GM19351 (cell line): Measurements from ENCODE around the gene PDK4.
A peak's percentile ranks its signal among the peaks of the same experiment; 100 is the strongest.

Source experiments
- ATAC-seq: cut with Tn5 transposase; IDR thresholded peaks from one replicate; pipeline ENCODE4 v1.9.1; 2021; ENCODE audit warnings: mild to moderate bottlenecking, moderate library complexity; ENCODE audit not compliant: unreplicated experiment

The PDK4 gene

GRCh38 chr7:95596198-95597063, at the start of gene PDK4:
PDK4 (minus strand) TSS chr7:95596516; CDS start chr7:95596293, 223 bp downstream.
- no peak for ATAC-seq

- no peak for ATAC-seq
Observed at GRCh38 chr7:95642173-95642572, 45.9 kb upstream of the PDK4 start.

GRCh38 chr7:95636140-95636940, 40.0 kb upstream of the PDK4 start:
- ATAC-seq, result peak; percentile 76

- no peak for ATAC-seq
Observed at GRCh38 chr7:95632609-95633008, 36.3 kb upstream of the PDK4 start.

GRCh38 chr7:95631527-95631926, 35.2 kb upstream of the PDK4 start:
- ATAC-seq, result no peak

- no peak for ATAC-seq
Observed at GRCh38 chr7:95630702-95631458, 34.6 kb upstream of the PDK4 start.

- ATAC-seq, result no peak
Observed at GRCh38 chr7:95628831-95629439, 32.6 kb upstream of the PDK4 start.

GRCh38 chr7:95623788-95624187, 27.5 kb upstream of the PDK4 start:
- no peak for ATAC-seq

GRCh38 chr7:95622859-95623258, 26.5 kb upstream of the PDK4 start:
- ATAC-seq, result no peak

- no peak for ATAC-seq
Observed at GRCh38 chr7:95622001-95622549, 25.8 kb upstream of the PDK4 start.

- ATAC-seq, result no peak
Observed at GRCh38 chr7:95621404-95621803, 25.1 kb upstream of the PDK4 start.

GRCh38 chr7:95620631-95621030, 24.3 kb upstream of the PDK4 start:
- ATAC-seq, result no peak

- ATAC-seq, result no peak
Observed at GRCh38 chr7:95619921-95620320, 23.6 kb upstream of the PDK4 start.

- no peak for ATAC-seq
Observed at GRCh38 chr7:95619517-95619916, 23.2 kb upstream of the PDK4 start.

- ATAC-seq, result no peak
Observed at GRCh38 chr7:95614442-95614940, 18.2 kb upstream of the PDK4 start.

- no peak for ATAC-seq
Observed at GRCh38 chr7:95611224-95611623, 14.9 kb upstream of the PDK4 start.

GRCh38 chr7:95609277-95609971, 13.1 kb upstream of the PDK4 start:
- ATAC-seq, result no peak

- peak; percentile 98 for ATAC-seq
Observed at GRCh38 chr7:95608359-95609173, 12.2 kb upstream of the PDK4 start.

GRCh38 chr7:95607561-95607960, 11.2 kb upstream of the PDK4 start:
- ATAC-seq, result no peak
